GM19455 (cell line): ENCODE measurements around the gene FRA10AC1.

Experiments used
- ATAC-seq: cut with Tn5 transposase; IDR thresholded peaks from one replicate; pipeline ENCODE4 v1.9.1; 2021; ENCODE audit not compliant: unreplicated experiment

FRA10AC1 gene

GRCh38 chr10:93702210-93703001 lies at the start of gene FRA10AC1:
Gene FRA10AC1, minus strand, starts transcription at chr10:93702592. Its CDS starts 2,486 bp downstream, at chr10:93700106.
- peak; percentile 89 for ATAC-seq

GRCh38 chr10:93751832-93752231 lies 49.4 kb upstream of the FRA10AC1 start:
- no peak for ATAC-seq

GRCh38 chr10:93751124-93751523 lies 48.7 kb upstream of the FRA10AC1 start:
- ATAC-seq, result no peak

- no peak for ATAC-seq
Observed at GRCh38 chr10:93749218-93749799, 46.9 kb upstream of the FRA10AC1 start.

- no peak for ATAC-seq
Observed at GRCh38 chr10:93746844-93747284, 44.5 kb upstream of the FRA10AC1 start.

- ATAC-seq, result no peak
Observed at GRCh38 chr10:93745408-93746065, 43.1 kb upstream of the FRA10AC1 start.

GRCh38 chr10:93742633-93743349 lies 40.4 kb upstream of the FRA10AC1 start:
- peak; percentile 75 for ATAC-seq

GRCh38 chr10:93741367-93741766 lies 39.0 kb upstream of the FRA10AC1 start:
- ATAC-seq, result no peak

GRCh38 chr10:93726024-93726423 lies 23.6 kb upstream of the FRA10AC1 start:
- no peak for ATAC-seq

GRCh38 chr10:93723153-93723552 lies 20.8 kb upstream of the FRA10AC1 start:
- no peak for ATAC-seq

GRCh38 chr10:93722550-93722949 lies 20.2 kb upstream of the FRA10AC1 start:
- no peak for ATAC-seq

- no peak for ATAC-seq
Observed at GRCh38 chr10:93719901-93720300, 17.5 kb upstream of the FRA10AC1 start.

GRCh38 chr10:93718937-93719725 lies 16.7 kb upstream of the FRA10AC1 start:
- ATAC-seq, result no peak

- ATAC-seq, result no peak
Observed at GRCh38 chr10:93716766-93717165, 14.4 kb upstream of the FRA10AC1 start.

GRCh38 chr10:93715345-93715744 lies 13.0 kb upstream of the FRA10AC1 start:
- peak; percentile 90 for ATAC-seq

GRCh38 chr10:93712593-93712992 lies 10.2 kb upstream of the FRA10AC1 start:
- ATAC-seq, result no peak

- no peak for ATAC-seq
Observed at GRCh38 chr10:93711891-93712290, 9.5 kb upstream of the FRA10AC1 start.

GRCh38 chr10:93710333-93710909 lies 8.0 kb upstream of the FRA10AC1 start:
- ATAC-seq, result no peak

GRCh38 chr10:93707623-93708022 lies 5.2 kb upstream of the FRA10AC1 start:
- ATAC-seq, result no peak

- ATAC-seq, result no peak
Observed at GRCh38 chr10:93704451-93704850, 2.1 kb upstream of the FRA10AC1 start.
